HG03108 (cell line): ENCODE data around the gene ACTN3.
"Not testable (repeated sequence)": the region's sequence is repeated elsewhere in the genome, so short reads cannot be mapped to it uniquely, and the experiment has no call there.

Source experiments
- ATAC-seq: cut with Tn5 transposase; IDR thresholded peaks from one replicate; pipeline ENCODE4 v1.9.1; 2021; ENCODE audit warnings: moderate library complexity; ENCODE audit not compliant: unreplicated experiment

ACTN3 gene

DNA sequence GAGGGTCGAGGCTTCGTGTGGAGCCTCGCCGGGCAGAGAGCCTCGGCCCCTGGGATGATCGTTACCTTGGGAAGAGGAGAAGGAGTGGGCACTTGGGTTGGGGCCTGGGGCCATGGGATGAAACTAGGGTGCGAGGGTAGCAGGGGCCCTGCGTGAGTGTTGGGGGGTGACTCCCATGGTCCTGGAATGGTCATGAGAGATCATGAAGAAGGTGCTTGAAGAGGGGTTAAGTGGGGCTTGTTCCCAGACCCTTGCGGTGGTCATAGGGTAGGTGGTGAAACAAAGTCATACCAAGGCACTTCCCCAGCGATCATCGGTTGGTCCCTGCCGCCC lies 46.6 kb downstream of the ACTN3 start:
- no peak for ATAC-seq

DNA sequence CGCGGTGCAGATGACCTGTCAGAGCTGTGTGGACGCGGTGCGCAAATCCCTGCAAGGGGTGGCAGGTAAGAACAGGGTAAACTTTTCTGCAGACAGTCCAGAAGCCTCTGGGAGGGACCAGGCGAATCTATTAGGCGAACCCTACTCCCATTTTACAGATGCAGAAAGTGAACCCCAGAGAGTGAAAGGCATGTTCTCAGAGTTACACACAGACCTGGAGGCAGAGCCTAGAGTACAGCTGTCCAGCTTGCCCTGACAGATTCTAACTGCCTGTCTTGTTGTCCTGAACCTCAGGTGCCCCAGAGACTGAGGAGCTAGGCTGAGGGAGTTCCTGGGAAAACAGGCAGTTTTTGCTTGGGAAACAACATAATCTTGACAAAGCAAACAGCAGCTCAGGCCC lies 46.9 kb downstream of the ACTN3 start:
- ATAC-seq: no peak

DNA sequence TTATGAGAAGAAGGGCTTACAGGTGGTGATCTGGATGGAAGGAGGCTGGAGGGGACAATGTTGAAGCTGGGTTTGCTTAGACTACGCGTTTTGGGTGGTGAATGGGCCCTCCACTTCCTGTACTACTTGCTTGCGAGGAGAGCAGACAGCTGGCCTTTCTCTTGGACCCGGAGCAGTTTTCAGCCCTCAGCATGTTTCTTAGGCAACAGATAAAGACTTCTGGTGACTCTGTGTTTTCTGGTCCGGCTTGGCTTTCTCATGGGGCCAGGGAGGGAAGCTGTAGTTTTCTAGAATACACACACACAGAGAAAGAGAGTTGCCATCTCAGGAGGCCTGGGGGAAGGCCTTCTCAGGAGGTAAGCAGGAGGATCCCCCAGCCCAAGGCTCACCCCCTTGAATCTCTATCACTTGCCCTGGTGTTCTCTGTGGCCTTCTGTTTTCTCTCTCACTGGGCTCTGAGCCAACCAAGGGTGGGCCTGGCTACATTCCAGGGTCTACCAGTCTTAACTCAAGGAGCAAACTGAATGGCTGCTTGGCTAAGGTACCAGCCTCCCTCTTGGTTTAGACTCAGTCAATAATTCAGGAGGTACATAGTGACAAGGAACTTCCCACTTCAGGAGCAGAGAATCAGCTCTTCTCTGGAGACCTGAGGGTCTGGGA lies 48.7 kb downstream of the ACTN3 start:
- ATAC-seq: no peak

DNA sequence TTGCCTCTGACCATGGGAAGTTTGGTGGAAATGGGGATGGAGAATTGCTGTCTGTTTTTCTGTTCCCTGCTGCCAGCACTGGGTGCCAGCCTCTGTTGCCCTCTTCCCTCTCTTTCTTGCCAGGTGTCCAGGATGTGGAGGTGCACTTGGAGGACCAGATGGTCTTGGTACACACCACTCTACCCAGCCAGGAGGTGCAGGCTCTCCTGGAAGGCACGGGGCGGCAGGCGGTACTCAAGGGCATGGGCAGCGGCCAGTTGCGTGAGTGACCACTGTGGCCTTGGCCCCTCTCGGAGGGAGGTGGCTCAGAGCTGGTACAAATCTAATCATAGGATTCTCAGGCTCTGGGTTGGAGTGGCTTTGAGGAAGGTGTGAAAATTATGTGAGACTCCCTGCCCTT lies 52.3 kb downstream of the ACTN3 start:
- ATAC-seq: no peak

DNA sequence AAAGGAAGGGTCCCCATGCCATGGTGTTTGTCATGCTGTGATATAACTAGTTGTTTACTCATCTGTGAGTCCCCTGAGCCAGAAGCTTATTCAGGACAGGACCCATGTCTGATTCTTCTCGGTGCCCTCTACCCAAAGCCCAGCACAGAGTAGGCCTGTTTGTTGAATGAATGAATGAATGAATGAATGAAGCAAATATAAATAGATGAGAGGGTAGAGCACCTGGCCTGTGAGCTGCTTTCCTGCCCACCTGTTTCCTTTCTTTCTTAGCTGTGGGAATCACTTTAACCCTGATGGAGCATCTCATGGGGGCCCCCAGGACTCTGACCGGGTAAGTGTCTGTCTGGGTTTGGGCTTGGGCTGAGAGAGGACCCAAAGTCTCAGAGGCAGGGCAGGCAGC lies 53.5 kb downstream of the ACTN3 start:
- no peak for ATAC-seq

DNA sequence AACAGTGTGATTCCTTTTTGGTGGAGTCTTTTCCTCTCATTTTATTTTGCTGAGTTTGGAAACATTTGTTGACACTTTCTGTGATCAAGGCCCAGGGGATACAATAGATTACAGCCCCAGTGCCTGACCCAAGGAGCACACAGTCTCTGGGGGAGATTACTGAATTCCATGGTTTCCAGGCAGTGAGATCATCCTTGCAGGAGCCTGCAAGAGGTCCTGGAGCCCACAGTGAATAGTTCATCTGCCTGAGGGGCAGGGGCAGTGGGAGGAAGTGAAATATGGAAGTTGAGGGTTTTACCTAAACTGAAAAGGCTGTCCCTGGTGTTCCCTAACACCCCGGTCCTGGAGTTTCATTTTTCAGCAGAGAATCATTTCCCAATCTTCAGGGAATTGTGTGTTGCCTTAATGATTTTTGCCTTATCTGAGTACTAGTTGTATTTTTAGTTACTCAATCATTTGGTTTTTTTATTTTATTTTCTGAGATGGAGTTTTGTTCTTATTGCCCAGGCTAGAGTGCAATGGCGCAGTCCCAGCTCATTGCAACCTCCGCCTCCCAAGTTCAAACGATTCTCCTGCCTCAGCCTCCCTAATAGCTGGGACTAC lies 54.0 kb downstream of the ACTN3 start:
- no peak for ATAC-seq

DNA sequence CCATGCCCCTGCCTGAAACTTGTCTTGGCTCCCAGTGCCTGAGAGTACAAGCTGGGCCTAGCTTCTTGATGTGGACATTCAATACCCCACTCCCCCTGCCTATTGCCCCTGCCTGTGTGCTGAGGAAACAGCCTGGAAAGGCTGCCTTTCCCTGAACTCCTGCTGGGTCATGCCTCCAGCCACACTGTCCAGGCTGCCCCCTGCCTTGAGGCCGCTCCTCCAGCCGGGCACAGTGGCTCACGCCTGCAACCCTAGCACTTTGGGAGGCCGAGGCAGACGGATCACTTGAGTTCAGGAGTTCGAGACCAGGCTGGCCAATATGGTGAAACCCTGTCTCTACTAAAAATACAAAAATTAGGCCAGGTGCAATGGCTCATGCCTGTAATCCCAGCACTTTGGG lies 56.4 kb downstream of the ACTN3 start:
- no peak for ATAC-seq

DNA sequence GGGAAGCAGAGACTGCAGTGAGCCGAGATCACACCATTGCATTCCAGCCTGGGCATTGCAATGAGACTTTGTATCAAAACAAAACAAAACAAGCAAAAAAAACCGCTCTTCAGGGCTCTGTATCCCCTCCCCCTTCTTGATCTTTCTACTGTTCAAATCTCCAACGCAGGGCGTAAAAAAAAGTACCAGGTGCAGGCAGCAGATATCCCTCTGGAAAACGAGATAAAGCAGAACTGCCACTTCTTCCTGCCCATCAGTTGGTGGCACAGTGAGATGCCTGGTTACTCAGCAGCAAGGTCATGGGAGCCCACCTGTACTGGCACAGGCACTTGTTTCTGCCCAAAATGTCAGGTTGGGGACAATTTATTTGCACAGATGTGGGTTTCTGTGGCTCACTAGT lies 57.5 kb downstream of the ACTN3 start:
- ATAC-seq: no peak

DNA sequence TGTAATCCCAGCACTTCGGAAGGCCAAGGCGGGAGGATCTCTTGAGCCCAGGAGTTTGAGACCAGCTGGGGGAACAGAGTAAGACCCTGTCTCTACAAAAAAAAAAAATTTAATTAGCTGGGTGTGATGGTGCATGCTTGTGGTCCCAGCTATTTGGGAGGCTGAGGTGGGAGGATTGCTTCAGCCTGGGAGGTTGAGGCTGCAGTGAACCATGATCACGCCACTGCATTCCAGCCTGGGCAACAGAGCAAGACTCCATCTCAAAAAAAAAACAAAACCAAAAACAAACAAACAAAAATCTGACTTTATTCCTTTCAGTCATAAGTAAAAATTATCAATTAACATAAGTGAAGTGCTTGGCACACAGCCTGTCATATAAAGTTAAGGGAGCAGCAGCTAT lies 59.9 kb downstream of the ACTN3 start:
- not testable (repeated sequence) for ATAC-seq

DNA sequence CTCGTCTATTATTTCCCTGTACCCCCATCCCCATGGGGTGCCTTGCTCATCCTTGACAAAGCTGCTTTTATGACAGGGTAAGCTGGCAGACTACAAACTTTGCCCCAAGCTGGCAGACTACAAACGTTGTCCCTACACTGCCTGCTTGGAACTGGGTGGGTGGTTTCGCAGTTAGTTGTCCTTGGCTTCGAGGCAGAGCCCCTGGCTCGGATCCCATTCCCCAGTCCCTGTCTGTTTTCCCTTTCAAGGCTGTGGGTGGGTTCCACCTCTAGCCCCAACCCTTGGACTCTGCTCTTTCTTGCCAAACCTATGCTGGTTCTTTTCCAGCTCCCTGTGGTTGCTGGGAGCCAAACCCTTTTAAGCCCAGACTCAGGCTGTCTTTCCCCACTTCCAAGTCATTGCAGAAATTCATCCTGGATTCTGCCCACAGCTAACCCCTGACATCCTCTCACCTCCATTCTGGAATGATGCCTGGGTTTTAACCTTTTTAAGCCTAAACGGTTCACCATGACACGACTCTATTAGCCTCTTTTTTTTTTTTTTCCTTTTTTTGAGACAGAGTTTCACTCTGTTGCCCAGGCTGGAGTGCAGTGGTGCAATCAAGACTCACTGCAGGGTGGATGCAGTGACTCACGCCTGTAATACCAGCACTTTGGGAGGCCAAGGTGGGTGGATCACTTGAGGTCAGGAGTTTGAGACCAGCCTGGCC lies 60.6 kb downstream of the ACTN3 start:
- no peak for ATAC-seq

DNA sequence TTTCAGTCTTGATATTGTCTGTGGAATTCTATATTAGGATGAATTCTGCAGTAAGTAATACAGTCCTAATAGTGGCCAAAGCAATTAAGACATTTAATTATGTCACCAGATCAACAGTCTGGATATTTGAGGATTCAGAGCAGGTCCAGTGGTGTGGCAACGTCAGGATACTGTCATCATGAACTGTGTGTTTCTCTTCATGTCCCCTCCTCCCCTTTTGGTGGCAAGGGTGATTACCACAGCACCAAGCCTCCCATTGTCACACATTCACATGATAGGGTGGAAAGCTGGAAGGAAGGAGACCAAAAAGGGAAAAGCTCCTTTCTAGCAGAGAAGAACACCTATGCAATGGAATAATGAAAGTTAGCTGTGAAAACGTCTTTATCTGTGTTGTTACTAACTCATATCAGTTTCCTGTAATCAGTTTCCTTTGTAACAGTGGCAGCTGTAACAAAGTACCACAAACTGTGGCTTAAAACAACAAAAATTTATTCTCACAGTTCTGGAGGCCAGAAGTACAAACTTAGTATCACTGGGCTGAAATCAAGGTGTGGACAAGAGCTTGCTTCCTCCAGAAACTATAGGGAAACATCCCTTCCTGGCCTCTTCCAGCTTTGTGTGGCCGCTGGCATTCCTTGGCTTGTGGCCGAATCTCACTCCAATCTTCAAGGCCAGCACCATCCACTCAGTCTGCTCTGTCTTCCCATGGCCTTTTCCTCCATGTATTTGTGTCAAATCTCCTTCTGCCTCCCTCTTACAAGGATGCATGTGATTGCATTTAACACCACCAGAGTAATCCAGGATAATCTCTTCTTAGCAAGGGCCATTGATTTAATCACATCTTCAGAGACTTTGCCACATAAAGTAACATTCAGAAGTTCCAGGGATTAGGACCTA lies 63.3 kb downstream of the ACTN3 start:
- ATAC-seq: no peak

DNA sequence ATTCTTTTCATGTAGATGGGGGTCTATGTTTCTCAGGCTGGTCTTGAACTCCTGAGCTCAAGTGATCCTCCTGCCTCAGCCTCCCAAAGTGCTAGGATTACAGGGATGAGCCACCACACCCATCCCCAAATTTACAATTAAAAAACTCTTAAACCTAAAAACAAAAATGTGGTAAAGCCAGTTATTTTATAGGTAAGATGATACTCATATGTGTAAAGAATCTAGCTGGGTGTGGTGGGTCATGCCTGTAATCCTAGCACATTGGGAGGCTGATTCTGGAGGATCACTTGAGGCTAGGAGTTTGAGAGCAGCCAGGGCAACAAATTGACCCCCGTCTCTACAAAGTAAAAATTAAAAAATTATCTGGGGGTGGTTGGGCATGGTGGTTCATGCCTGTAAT lies 65.8 kb downstream of the ACTN3 start:
- ATAC-seq: no peak
